GM12872 (cell line): ENCODE measurements around the gene REPIN1.

ENCODE experiments used
- CTCF ChIP-seq: IDR thresholded peaks from 3 replicates; pipeline ENCODE4 v1.5.1; 2011; ENCODE audit warnings: low read depth, mild to moderate bottlenecking, low read length, moderate library complexity; ENCODE audit not compliant: insufficient read depth

REPIN1 gene

GRCh38 chr7:150400008-150400787 is 31.6 kb downstream of the REPIN1 start:
- TF ChIP-seq CTCF = no peak

GRCh38 chr7:150400788-150401423 is 32.3 kb downstream of the REPIN1 start:
- no peak for TF ChIP-seq CTCF

- no peak for TF ChIP-seq CTCF
These were observed 32.8 kb downstream of the REPIN1 start for GRCh38 chr7:150401424-150401790.

- TF ChIP-seq CTCF = no peak
These were observed 33.4 kb downstream of the REPIN1 start for GRCh38 chr7:150401861-150402631.

GRCh38 chr7:150402671-150403321 is 34.2 kb downstream of the REPIN1 start:
- no peak for TF ChIP-seq CTCF

- no peak for TF ChIP-seq CTCF
These were observed 35.0 kb downstream of the REPIN1 start for GRCh38 chr7:150403376-150404171.
